GM18502 (cell line): ENCODE data around the gene NOS1AP.

Experiments used
- ATAC-seq: cut with Tn5 transposase; IDR thresholded peaks from one replicate; pipeline ENCODE4 v1.9.1; 2021; ENCODE audit warnings: mild to moderate bottlenecking; ENCODE audit not compliant: unreplicated experiment, poor library complexity

Gene NOS1AP

DNA sequence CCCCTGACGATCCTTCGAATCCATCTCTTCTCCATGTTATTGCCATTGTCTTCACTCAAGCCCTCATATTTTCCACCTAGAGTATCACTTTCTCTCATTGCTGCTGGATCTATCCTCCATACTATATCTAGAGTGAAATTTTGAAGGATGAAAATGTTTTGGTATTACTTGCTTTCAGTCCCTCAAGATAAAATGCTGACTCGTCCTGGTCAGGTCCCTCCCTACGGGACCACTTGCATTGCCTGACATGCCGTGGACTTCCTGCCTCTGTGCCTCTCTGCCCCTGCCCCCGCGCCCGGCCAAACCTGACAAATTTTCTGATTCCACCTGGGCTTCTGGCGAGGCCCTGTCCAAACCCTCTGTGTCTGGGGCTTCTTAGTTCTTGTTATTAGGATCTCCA lies 283.6 kb downstream of the NOS1AP start:
- ATAC-seq: no peak

DNA sequence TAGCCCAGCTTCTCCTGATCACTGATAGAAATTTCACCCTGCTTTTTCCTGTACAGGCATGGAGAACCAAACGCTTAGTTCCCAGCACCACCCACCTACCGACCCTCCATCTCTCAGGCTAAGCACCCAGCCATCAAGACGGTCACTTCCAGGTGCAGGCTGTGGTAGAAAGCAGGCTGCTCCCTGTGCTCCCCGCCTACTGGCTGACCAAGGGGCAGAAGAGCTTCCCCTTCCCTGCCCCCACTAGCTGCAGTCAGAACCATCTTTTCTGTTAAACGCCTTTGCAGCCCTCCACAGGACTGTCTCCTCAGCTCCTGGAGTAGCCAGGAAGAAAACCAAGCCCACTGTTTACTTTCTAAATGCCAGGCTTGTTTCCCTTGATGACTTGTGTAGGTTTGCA lies 284.2 kb downstream of the NOS1AP start:
- ATAC-seq: no peak

DNA sequence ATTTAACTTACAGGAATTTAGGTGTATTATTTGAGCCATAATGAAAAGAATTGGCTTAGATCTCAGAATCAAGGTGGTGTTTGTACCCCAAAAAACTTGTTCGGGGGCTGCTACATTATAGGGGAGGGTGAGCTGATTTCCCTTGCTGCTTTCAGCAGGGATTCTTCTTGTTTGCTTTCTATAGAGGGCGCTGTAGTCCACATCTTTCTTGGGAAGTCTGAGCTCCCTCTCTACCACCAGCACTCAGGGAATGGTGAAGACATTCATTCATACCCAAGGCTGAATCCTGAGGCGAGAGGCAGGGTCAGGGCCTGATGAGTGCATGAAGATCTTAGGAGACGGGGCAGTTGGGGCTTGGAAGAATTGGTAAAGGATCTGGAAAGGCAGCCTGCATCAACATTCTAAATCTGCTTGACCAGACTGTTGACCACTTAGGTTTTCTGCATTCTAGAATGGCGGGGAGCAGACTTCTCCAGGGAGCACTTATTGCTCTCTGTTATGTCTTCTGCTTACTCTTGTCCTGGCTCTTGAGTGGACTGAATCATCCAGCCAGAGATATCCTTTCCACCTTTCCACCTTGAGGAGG lies 288.3 kb downstream of the NOS1AP start:
- ATAC-seq: no peak

DNA sequence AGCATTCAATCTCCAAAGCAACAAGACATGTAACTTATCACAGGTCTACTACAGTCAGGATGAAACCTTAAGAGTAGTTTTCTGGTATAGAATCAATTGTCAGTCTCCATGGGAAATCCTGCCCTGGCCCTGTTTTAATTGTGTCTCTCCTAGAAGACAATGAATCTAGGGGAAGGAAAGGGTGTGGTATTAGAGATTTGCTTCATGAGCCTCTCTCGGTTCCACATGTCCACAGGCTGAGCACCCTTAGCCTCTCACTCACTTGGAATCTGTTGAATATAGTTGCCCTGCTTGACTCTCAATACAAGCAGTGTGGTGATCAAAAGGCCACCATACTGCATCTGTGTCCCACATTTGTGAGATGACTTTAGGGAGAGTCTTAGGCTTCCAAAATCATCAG lies 289.4 kb downstream of the NOS1AP start:
- no peak for ATAC-seq

DNA sequence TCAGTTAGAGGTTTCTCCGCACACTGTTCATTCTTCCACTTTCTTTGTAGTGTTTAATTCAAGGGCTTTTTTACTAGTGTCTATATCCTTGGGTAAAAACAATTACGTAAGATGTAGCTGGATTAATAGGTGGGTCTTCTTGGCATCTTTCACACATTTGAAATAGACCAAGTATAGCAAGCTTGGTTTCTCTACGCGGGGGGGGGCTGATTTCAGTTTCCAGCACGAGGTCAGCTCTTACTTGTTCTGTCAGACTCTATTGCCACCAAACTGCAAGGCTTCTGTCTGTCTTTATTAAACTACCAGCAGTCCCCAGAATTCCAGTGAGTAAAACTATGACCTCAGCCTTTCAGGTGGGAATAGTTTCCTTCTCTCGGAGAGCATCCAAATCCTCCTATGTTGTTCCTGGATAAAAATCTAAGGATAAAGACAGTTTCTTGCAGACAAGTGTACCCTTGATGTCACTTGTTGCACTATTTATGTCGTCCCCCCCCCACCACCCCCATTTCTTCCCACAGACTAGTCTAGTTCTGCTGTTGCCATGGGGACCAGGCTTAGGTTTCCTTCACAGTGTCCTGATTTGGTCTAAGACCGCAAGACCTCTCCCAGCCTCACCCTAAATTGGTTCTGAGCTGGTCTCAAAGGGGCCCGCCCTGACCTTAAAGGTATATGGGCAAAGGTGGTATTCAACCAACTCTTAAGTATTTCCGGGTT lies 290.2 kb downstream of the NOS1AP start:
- ATAC-seq: no peak

DNA sequence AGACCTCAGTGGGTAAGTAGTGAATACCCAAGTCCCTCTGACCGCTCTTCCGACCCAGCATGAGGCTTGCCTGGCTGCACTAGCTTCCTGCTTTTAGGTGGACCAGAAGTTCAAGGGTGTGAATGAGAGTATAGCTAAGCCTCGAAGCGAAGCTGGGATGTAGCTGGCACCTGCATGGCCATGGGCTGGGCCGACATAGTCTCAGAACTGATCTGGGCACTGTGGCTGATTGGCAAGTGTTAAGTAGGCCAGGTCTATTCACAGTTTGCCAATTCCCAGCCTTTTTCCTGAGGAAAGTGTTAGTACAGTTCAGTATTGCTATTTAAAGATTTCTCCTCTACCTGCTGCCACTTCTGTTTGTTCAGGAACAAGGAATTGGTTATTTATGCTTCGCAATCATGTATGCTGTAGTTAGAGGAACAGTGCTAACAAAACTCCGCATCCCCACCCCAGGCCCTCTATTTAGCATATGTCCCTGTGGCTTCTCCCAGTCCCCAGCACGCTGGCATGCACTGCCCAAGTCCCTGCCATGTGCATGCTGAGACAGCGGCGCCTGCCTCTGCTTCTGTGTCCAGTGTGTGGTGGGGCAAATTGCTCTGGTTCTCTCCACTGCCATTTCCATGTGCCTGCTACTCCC lies 290.9 kb downstream of the NOS1AP start:
- no peak for ATAC-seq

DNA sequence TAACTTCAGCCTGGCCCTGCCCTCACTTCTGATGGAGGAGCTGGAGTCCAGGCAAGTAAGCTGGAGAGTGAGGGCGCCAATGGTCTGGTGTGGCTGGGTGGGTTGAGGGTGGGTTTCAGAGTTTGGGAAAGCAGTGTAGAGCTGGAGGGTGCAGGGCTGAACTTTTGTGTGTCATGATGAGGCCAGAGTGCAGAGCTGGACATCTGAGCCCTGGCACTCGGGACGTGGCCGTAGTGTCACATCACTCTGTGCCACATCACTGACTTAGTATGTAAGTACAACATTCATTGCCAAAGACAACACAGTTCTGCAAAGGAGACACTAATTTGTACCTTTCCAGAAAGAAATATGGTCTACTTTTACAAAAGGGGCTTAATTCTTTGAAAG lies 291.4 kb downstream of the NOS1AP start:
- no peak for ATAC-seq

DNA sequence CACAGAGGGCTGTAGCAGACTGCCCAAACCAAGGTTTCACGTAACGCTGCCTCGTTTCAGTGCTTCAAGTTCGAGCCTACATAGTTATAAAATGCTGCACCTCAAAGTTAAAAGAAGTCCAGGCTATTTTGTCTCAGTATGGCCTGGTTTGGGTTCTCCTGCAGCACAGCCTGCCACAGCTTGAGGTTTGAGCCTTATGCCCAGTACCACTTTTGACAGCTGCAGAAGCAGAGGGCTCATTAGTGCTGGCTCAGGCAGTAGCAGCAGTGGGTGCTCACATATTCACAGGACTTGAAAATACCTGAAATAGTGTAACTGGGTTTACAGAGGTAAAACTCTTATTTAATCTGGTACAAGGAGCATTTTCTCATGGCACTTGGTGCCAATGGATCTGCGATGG lies 291.9 kb downstream of the NOS1AP start:
- ATAC-seq: peak; percentile 36

DNA sequence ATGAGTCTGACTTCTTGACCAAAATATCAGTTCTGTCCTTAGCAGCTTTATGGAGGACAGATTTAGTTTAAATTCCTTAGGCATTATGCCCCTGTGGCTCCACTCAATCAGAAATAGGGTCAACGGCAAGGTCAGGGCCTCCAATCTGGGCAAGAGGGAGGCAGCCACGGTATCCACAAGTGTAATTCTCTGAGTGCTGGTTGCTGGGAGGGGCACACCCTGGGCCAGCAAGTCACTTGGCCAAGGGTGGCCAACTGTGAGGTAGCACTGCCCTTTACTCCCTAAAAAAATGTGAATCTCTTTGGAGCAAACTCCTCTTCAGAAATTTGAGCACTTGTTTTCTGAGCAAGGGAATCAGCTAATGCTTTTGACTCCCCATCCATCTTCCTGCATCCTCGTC lies 294.3 kb downstream of the NOS1AP start:
- ATAC-seq: no peak

DNA sequence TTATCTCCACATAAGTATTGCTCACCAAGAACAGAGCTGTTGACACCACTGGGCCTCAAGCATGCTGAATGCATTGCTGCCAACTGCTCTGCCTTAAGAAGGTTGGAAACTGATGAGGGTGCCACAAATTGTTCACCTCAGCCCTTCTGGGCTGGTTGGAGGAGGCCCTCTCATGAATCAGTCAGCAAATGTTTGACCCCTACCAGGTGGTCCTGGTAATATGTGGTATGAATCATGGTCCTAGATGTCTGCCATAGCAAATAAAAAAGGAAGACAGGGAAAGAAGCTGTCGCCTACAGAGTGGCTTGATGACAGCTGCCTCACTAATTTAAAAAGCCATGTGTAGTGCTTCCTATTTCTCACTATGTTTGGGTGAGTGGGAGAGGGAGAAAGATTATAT lies 295.0 kb downstream of the NOS1AP start:
- no peak for ATAC-seq

DNA sequence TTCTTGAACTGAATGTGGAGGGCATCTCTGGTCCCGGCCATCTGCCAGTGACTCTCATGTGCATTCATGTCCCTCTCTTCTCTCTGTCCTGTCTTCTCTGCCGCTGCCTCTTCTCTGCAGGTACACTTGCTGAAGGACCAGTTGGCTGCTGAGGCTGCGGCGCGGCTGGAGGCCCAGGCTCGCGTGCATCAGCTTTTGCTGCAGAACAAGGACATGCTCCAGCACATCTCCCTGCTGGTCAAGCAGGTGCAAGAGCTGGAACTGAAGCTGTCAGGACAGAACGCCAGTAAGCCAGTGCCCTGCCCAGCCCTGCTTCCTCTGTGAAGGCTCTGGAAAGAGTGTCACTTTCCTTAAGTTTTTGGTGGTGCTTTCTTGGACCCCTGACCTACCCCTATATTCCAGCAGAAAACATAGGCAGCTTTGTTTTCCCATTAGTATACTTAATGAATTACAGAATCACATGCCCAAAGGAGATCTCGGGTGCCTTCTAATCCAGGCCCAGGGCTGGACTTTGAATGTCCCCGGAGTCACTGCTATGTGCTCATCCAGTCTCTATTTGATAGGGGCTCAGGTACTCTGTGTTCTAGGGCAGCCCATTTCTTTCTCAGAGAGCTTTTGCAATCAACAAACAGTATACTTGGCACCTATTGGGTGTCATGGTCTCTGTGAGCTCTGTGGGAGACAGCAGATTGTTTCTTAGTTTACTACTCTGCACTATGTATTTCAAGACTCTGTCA lies 296.0 kb downstream of the NOS1AP start:
- ATAC-seq: no peak

DNA sequence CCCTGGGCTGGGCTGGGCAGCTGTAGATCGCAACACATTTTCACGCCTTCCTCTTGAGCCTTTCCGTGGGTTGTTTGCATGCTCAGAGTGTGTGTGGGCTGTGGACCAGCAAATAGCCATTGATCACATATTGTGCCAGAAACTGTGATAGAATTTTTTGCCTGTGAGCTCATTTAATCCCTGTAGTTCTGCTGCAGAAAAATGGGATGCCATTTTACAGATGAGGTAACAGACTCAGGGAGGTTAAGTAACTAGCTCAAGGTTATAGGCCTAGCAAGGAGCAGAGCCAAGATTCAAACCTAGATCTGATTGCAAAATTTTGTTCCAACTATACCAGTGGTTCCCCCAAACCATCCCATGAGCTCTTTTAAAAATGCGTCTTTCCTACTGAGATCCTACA lies 296.7 kb downstream of the NOS1AP start:
- ATAC-seq: no peak

DNA sequence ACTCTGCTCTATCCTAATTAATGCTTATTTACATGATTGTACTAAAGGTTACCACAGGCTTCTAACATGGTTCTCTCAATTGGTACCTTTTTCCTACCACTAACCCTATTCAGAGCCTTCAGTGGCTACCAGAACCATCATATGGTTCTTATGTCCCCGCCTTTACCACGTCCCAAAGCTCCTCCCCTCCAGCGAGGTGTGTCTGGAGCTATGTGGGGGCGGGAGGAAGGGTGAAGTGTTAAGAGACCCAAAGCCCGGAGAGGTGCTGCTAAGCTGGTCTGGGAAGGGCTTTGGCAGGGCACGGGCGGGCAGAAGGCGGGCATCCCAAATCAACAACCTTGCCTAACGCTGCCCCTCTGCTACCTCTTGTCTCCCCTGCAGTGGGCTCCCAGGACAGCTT lies 297.2 kb downstream of the NOS1AP start:
- no peak for ATAC-seq

DNA sequence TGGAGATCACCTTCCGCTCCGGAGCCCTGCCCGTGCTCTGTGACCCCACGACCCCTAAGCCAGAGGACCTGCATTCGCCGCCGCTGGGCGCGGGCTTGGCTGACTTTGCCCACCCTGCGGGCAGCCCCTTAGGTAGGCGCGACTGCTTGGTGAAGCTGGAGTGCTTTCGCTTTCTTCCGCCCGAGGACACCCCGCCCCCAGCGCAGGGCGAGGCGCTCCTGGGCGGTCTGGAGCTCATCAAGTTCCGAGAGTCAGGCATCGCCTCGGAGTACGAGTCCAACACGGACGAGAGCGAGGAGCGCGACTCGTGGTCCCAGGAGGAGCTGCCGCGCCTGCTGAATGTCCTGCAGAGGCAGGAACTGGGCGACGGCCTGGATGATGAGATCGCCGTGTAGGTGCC lies 297.6 kb downstream of the NOS1AP start:
- ATAC-seq: no peak

DNA sequence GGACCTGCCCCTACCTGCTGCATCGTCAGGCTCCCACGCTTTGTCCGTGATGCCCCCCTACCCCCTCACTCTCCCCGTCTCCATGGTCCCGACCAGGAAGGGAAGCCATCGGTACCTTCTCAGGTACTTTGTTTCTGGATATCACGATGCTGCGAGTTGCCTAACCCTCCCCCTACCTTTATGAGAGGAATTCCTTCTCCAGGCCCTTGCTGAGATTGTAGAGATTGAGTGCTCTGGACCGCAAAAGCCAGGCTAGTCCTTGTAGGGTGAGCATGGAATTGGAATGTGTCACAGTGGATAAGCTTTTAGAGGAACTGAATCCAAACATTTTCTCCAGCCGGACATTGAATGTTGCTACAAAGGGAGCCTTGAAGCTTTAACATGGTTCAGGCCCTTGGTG lies 298.3 kb downstream of the NOS1AP start:
- no peak for ATAC-seq

DNA sequence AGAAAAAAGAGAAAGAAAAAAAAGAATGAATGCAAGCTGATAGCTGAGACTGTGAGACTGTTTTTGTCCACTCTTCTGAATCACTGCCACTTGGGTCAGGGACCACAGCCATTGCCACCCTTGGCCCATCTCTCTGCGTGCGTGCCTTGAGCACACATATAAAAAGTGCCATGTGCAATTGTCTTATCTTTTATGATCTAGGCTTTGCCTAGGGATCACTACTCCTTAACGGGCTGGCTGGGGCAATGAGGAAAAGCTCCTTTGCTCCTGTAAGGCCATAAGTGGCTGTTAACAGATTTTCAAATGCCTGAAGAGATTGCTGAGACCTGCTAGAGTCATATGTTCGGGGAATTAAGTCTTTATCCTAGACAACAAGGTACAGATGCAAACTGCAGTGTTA lies 299.0 kb downstream of the NOS1AP start:
- no peak for ATAC-seq

DNA sequence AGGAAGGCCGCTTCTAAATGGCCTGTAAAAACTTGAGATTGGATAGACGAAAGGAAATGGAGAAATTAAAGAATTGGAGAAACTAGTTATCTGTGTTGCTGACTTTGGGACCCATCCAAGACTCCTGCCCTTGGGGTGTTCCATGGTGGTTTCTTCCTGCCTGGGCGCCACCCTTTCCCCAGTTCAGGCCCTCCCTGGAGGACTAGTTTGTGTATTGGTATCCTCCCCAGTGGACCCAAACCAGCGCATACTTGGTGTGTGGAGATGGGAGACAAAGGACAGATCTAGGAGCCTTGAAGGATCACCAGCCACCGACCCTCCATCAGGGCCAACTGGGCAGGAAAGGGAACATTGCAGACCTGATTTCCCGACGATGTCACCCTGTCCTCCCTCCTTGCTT lies 300.1 kb downstream of the NOS1AP start:
- ATAC-seq: no peak

DNA sequence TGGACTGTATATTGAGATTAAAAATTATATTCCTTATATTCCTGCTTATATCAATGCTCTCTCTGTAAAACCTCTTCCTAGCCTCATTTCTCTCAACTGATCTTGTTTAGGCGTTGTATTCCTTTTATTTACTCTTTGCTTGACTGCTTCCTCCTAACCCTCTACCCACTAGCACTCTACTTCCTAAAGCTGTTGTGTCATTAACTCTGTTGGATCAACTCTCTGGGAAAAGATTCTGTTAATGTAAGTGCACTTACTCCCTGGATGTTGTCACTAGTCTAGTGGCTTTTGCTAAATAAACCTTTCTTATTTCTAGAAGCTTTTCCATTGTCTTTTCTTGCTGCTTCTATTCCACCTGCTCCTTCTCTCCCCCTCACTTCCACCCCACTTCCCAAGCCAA lies 300.7 kb downstream of the NOS1AP start:
- ATAC-seq: no peak

DNA sequence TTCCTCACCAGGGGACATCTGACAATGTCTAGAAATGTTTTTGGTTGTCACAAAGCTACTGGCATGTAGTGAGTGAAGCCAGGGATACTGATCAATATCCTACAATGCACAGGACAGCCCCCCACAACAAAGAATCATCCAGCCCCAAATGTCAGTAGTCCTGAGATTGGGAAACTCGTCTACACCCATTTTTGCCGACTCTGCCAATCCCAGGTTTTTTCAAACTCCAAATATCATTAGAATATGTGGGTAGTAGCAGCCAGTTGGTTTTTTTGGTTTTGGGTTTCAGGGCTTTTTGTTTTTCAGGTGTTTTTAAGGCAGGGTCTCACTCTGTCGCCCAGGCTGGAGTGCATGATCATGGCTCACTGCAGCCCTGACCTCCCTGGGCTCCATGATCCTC lies 301.2 kb downstream of the NOS1AP start:
- no peak for ATAC-seq

DNA sequence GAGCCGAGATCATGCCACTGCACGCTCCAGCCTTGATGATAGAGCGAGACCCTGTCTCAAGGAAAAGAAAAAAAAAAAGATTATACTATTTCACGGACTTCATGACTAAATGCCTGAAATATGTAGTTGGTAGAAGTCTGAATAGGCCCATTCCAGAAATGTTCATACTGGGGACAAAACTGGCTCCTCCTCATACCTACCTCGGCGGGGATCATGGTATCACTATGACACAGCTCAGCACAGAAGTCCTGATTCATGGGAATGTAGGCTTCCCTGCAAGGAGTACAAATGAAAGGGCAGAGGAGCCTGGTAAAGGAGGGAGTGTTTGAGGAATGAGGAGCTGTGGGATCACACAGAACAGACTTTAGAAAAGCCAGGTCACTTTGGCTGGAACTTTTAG lies 302.1 kb downstream of the NOS1AP start:
- no peak for ATAC-seq
